Stomach (tissue), 9 donors: Measurements from ENCODE around the gene RIPOR1. TPM values are rescaled to one million over a fixed set of nuclear protein-coding genes. Genes with fewer than 3 reads are reported as not detected.

Experiments used
- DNase-seq, 2 donors: peaks; one replicate each; pipeline versions ENCODE4 v3.0.0 to v3.0.0-alpha.2; 2013 to 2019
- H3K27ac ChIP-seq, 5 donors: fragments of 200-600 bp in 4 of 5; sonication (generic) in 4 of 5; one replicate each; pipeline ENCODE4 v1.5.1; 2013 to 2019; ENCODE audit warnings: mild to moderate bottlenecking in 1 of 5, moderate library complexity in 1 of 5
- H3K27me3 ChIP-seq, 3 donors: fragments of 200-600 bp; sonication (generic); one replicate each; pipeline ENCODE4 v1.5.1; 2017 to 2019; ENCODE audit warnings: mixed run types in 1 of 3
- H3K36me3 ChIP-seq, 4 donors: fragments of 200-600 bp; sonication (generic); 1 replicate in 3 of 4; 2 replicates in 1 of 4; pipeline ENCODE4 v1.5.1; 2016 to 2019
- H3K4me1 ChIP-seq, 4 donors: fragments of 200-600 bp; sonication (generic); one replicate each; pipeline ENCODE4 v1.5.1; 2016 to 2019
- H3K4me3 ChIP-seq, 4 donors: fragments of 200-600 bp; sonication (generic) in 3 of 4; one replicate each; pipeline ENCODE4 v1.5.1; 2016 to 2019; ENCODE audit warnings: mild to moderate bottlenecking in 1 of 4
- H3K9me3 ChIP-seq, 4 donors: fragments of 200-600 bp; sonication (generic); one replicate each; pipeline ENCODE4 v1.5.1; 2016 to 2019
- EP300 ChIP-seq: sonication (generic); formaldehyde crosslinking; IDR thresholded peaks from one replicate; pipeline ENCODE4 v1.6.1; 2017; ENCODE audit warnings: antibody characterized with exemption
- POLR2A ChIP-seq, 4 donors: fragments of 450-650 bp; IDR thresholded peaks; one replicate each; pipeline ENCODE4 v1.6.1; 2016; ENCODE audit warnings: antibody characterized with exemption in 4 of 4, control low read depth in 2 of 4, mild to moderate bottlenecking in 1 of 4, moderate library complexity in 1 of 4
- POLR2AphosphoS5 ChIP-seq, 3 donors: sonication (generic); formaldehyde crosslinking; IDR thresholded peaks; one replicate each; pipeline ENCODE4 v1.6.1; 2016; ENCODE audit warnings: antibody characterized with exemption in 3 of 3
- WGBS, 5 donors: extraction: QIAGEN DNeasy Blood & Tissue Kit in 3 of 5; methylation state at CpG; one replicate each; pipeline versions ENCODE4 v1.1.5 to v1.1.7; 2013 to 2018; 5-methylcytosine and 5-hydroxymethylcytosine counted together
- intact Hi-C: fragments of 100-400 bp; cut with DNase I; formaldehyde crosslinking; loops from one replicate; pipeline ENCODE4 v1.15.1; 2023; ENCODE audit warnings: low total_unique reads
- polyA plus RNA-seq, 3 donors: library from polyadenylated mRNA; stranded (reverse); fragments of 200-250 nt; gene quantifications; one replicate each; pipeline ENCODE4 v1.2.3, GENCODE V29; 2013
- small RNA-seq, 4 donors: library from RNA; depleted of rRNA; stranded (forward); fragments of <200 nt; gene quantifications; one replicate each; pipeline ENCODE3, GENCODE V24; 2016
- total RNA-seq, 5 donors: library from RNA; depleted of rRNA; stranded (reverse); fragments of >200 nt; gene quantifications; one replicate each; pipeline versions ENCODE4 v1.1.0 to v1.2.3, GENCODE V29; 2014 to 2016
- TF ChIP-seq, protein P1 (sequence below), 7 experiments: fragments of 450-650 bp in 4 of 7; fragments of 200-600 bp in 3 of 7; sonication (generic) in 3 of 7; IDR thresholded peaks; one replicate each; pipeline ENCODE4 v1.5.1; 2016 to 2019; ENCODE audit warnings: antibody characterized with exemption in 7 of 7, control low read depth in 2 of 7, mild to moderate bottlenecking in 1 of 7
- donor health status: healthy with polysubstance abuse.
- donor health status: Bipolar disorder and iron deficiency.
- donor health status: healthy.

RIPOR1 gene
- total and polyA plus RNA-seq, 8 donors: 17.2 to 159 (median 27.4) TPM

GRCh38 chr16:67594256-67594915 lies 65.8 kb downstream of the RIPOR1 start:
- TF ChIP-seq POLR2AphosphoS5 (IDR thresholded peaks at IDR 0.05) (no peak), EP300 (no peak), POLR2A (IDR thresholded peaks at IDR 0.05) (no peak)
- TF ChIP-seq, protein P1, sequence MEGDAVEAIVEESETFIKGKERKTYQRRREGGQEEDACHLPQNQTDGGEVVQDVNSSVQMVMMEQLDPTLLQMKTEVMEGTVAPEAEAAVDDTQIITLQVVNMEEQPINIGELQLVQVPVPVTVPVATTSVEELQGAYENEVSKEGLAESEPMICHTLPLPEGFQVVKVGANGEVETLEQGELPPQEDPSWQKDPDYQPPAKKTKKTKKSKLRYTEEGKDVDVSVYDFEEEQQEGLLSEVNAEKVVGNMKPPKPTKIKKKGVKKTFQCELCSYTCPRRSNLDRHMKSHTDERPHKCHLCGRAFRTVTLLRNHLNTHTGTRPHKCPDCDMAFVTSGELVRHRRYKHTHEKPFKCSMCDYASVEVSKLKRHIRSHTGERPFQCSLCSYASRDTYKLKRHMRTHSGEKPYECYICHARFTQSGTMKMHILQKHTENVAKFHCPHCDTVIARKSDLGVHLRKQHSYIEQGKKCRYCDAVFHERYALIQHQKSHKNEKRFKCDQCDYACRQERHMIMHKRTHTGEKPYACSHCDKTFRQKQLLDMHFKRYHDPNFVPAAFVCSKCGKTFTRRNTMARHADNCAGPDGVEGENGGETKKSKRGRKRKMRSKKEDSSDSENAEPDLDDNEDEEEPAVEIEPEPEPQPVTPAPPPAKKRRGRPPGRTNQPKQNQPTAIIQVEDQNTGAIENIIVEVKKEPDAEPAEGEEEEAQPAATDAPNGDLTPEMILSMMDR (IDR thresholded peaks at IDR 0.05): no peak
- H3K9me3 ChIP-seq: no peaks in the 10 kb centered on the region
- 82 to 92% (median 90%) methylated on average over 5 of the region's 5 CpGs for WGBS, 5 donors
- no peak overlapping the region for H3K4me3 ChIP-seq
- H3K27ac ChIP-seq: no peak overlapping the region
- peaks cover 0 to 32% (median 19%) of the 10 kb centered on the region in 4 donors for H3K4me1 ChIP-seq
- H3K27me3 ChIP-seq: no peaks in the 10 kb centered on the region
- no peak for DNase-seq
- peaks cover 0 to 14% (median 10%) of the 10 kb centered on the region in 4 donors for H3K36me3 ChIP-seq
- intact Hi-C loops: no loop called here

- intact Hi-C loops: no loop called here
- Histone ChIP-seq H3K4me1 (peaks cover 0 to 32% (median 19%) of the 10 kb centered on the region in 4 donors), H3K36me3 (peaks cover 0 to 14% (median 10%) of the 10 kb centered on the region in 4 donors), H3K27ac (no peak overlapping the region), H3K4me3 (no peak overlapping the region), H3K9me3 (no peaks in the 10 kb centered on the region), H3K27me3 (no peaks in the 10 kb centered on the region)
- TF ChIP-seq EP300: no peak
- no peak for TF ChIP-seq POLR2AphosphoS5 (IDR thresholded peaks at IDR 0.05)
- TF ChIP-seq POLR2A (IDR thresholded peaks at IDR 0.05): no peak
- TF ChIP-seq, protein P1 (IDR thresholded peaks at IDR 0.05): no peak
- 52 to 81% (median 68%) methylated on average over 1 of the region's 1 CpG for WGBS, 5 donors
- peak in 1 of 2 donors; percentile 35 for DNase-seq
Observed at GRCh38 chr16:67594956-67595355, 66.3 kb downstream of the RIPOR1 start.

Small RNA genes within 50 kb of the gene (small RNA-seq; reads per million reads assigned to genes)
- gene AC027682.3: 0 reads per million in 4 donors

Other genes with a start within 250 kb of the RIPOR1 start
- 10 to 100 TPM in 2 of 5 donors, 1 to 10 TPM in 3; 2.3 to 57.1 (median 8.1) TPM for gene PLEKHG4, start 249.3 kb upstream of the RIPOR1 start, total RNA-seq
- 1 to 10 TPM; 2.5 to 10.0 (median 3.1) TPM for gene PLEKHG4, start 249.3 kb upstream of the RIPOR1 start, polyA plus RNA-seq
- 1 to 10 TPM in 2 of 5 donors, not detected in 3; 2.2 to 3.3 TPM for gene KCTD19, start 202.1 kb upstream of the RIPOR1 start, total RNA-seq
- under 1 TPM in 1 of 3 donors, not detected in 2; 0.03 TPM for gene KCTD19, start 202.1 kb upstream of the RIPOR1 start, polyA plus RNA-seq
- gene LRRC36, start 202.0 kb upstream of the RIPOR1 start, total RNA-seq: 10 to 100 TPM in 1 of 5 donors, under 1 TPM in 1, not detected in 3; 0.73 to 33.0 TPM
- gene LRRC36, start 202.0 kb upstream of the RIPOR1 start, polyA plus RNA-seq: 1 to 10 TPM in 1 of 3 donors, under 1 TPM in 1, not detected in 1; 0.37 to 1.2 TPM
- gene TPPP3, start 135.3 kb upstream of the RIPOR1 start, total RNA-seq: 100 to 1,000 TPM in 1 of 5 donors, 10 to 100 TPM in 3, 1 to 10 TPM in 1; 5.8 to 127 (median 15.8) TPM
- 10 to 100 TPM in 2 of 3 donors, 1 to 10 TPM in 1; 10.0 to 38.8 (median 11.8) TPM for gene TPPP3, start 135.3 kb upstream of the RIPOR1 start, polyA plus RNA-seq
- gene ZDHHC1, start 112.4 kb upstream of the RIPOR1 start, total RNA-seq: 10 to 100 TPM in 2 of 5 donors, 1 to 10 TPM in 2, not detected in 1; 6.1 to 33.6 (median 11.6) TPM
- 1 to 10 TPM; 2.0 to 4.7 (median 4.4) TPM for gene ZDHHC1, start 112.4 kb upstream of the RIPOR1 start, polyA plus RNA-seq
- gene HSD11B2, start 97.7 kb upstream of the RIPOR1 start, total RNA-seq: 100 to 1,000 TPM in 1 of 5 donors, 10 to 100 TPM in 1, 1 to 10 TPM in 1, under 1 TPM in 1, not detected in 1; 0.89 to 837 (median 9.6) TPM
- 10 to 100 TPM in 1 of 3 donors, 1 to 10 TPM in 2; 1.5 to 16.7 (median 2.9) TPM for gene HSD11B2, start 97.7 kb upstream of the RIPOR1 start, polyA plus RNA-seq
- 100 to 1,000 TPM in 1 of 5 donors, 10 to 100 TPM in 4; 23.5 to 102 (median 72.2) TPM for gene ATP6V0D1, start 47.7 kb upstream of the RIPOR1 start, total RNA-seq
- gene ATP6V0D1, start 47.7 kb upstream of the RIPOR1 start, polyA plus RNA-seq: 100 to 1,000 TPM in 1 of 3 donors, 10 to 100 TPM in 2; 36.5 to 102 (median 57.7) TPM
- not detected for gene AGRP, start 45.3 kb upstream of the RIPOR1 start, total RNA-seq
- gene AGRP, start 45.3 kb upstream of the RIPOR1 start, polyA plus RNA-seq: not detected
- 10 to 100 TPM; 29.2 to 47.3 (median 38.8) TPM for gene CTCF, start 33.7 kb downstream of the RIPOR1 start, total RNA-seq
- gene CTCF, start 33.7 kb downstream of the RIPOR1 start, polyA plus RNA-seq: 10 to 100 TPM; 15.0 to 19.9 (median 17.9) TPM
- gene CARMIL2, start 116.3 kb downstream of the RIPOR1 start, total RNA-seq: 10 to 100 TPM in 1 of 5 donors, 1 to 10 TPM in 2, under 1 TPM in 2; 0.18 to 28.1 (median 1.0) TPM
- 1 to 10 TPM in 2 of 3 donors, under 1 TPM in 1; 0.46 to 2.4 (median 2.0) TPM for gene CARMIL2, start 116.3 kb downstream of the RIPOR1 start, polyA plus RNA-seq
- 10 to 100 TPM in 2 of 5 donors, 1 to 10 TPM in 2, under 1 TPM in 1; 0.87 to 30.3 (median 5.3) TPM for gene ACD, start 131.4 kb downstream of the RIPOR1 start, total RNA-seq
- 10 to 100 TPM; 12.0 to 17.1 (median 16.2) TPM for gene ACD, start 131.4 kb downstream of the RIPOR1 start, polyA plus RNA-seq
- gene PARD6A, start 132.1 kb downstream of the RIPOR1 start, total RNA-seq: 10 to 100 TPM in 3 of 5 donors, 1 to 10 TPM in 2; 1.1 to 56.7 (median 14.6) TPM
- gene PARD6A, start 132.1 kb downstream of the RIPOR1 start, polyA plus RNA-seq: 1 to 10 TPM; 3.5 to 7.2 (median 7.0) TPM
- 100 to 1,000 TPM in 1 of 5 donors, 10 to 100 TPM in 2, 1 to 10 TPM in 2; 5.8 to 113 (median 10.4) TPM for gene ENKD1, start 137.9 kb downstream of the RIPOR1 start, total RNA-seq
- 10 to 100 TPM; 19.7 to 31.5 (median 20.5) TPM for gene ENKD1, start 137.9 kb downstream of the RIPOR1 start, polyA plus RNA-seq
- gene C16orf86, start 138.0 kb downstream of the RIPOR1 start, total RNA-seq: 10 to 100 TPM in 1 of 5 donors, 1 to 10 TPM in 1, not detected in 3; 3.5 to 83.0 TPM
- gene C16orf86, start 138.0 kb downstream of the RIPOR1 start, polyA plus RNA-seq: 1 to 10 TPM; 3.2 to 3.6 (median 3.4) TPM
- gene GFOD2, start 190.5 kb downstream of the RIPOR1 start, total RNA-seq: 10 to 100 TPM in 4 of 5 donors, 1 to 10 TPM in 1; 7.6 to 87.5 (median 13.3) TPM
- 10 to 100 TPM in 1 of 3 donors, 1 to 10 TPM in 2; 8.6 to 13.4 (median 10.0) TPM for gene GFOD2, start 190.5 kb downstream of the RIPOR1 start, polyA plus RNA-seq